Thoracic aorta (tissue), 2 donors: ENCODE measurements around the gene UGT1A7. TPM values are rescaled to one million over a fixed set of nuclear protein-coding genes. Genes with fewer than 3 reads are reported as not detected.

Experiments used
- ATAC-seq: fragments of 150-250 bp; one replicate; pipeline ENCODE4 v1.8.0; 2017; ENCODE audit warnings: low read depth; ENCODE audit not compliant: insufficient number of reproducible peaks, low FRiP score
- DNase-seq: peaks from one replicate; pipeline ENCODE4 v3.0.0-alpha.2; 2020; ENCODE audit warnings: low spot score
- H3K27ac ChIP-seq, 2 donors: fragments of 200-600 bp; sonication (generic); 1 replicate in 1 of 2; 2 replicates in 1 of 2; pipeline ENCODE4 v1.5.1; 2016; ENCODE audit warnings: mild to moderate bottlenecking in 2 of 2, moderate library complexity in 2 of 2
- H3K27me3 ChIP-seq: fragments of 200-600 bp; sonication (generic); replicated peaks from 2 replicates; pipeline ENCODE4 v1.6.0; 2016; ENCODE audit warnings: mild to moderate bottlenecking; ENCODE audit not compliant: insufficient read depth
- H3K36me3 ChIP-seq: fragments of 200-600 bp; sonication (generic); one replicate; pipeline ENCODE4 v1.5.1; 2016
- H3K4me1 ChIP-seq, 2 donors: fragments of 200-600 bp; sonication (generic); 1 replicate in 1 of 2; 2 replicates in 1 of 2; pipeline versions ENCODE4 v1.5.1 to v1.6.0; 2016; ENCODE audit warnings: low read depth in 2 of 2, mild to moderate bottlenecking in 1 of 2; ENCODE audit not compliant: control insufficient read depth in 1 of 2
- H3K4me3 ChIP-seq: fragments of 200-600 bp; sonication (generic); 2 replicates; pipeline ENCODE4 v1.5.1; 2016; ENCODE audit warnings: mild to moderate bottlenecking
- H3K9me3 ChIP-seq: fragments of 200-600 bp; sonication (generic); 2 replicates; pipeline ENCODE4 v1.5.1; 2016
- CTCF ChIP-seq: fragments of 200-600 bp; sonication (generic); IDR thresholded peaks from one replicate; pipeline ENCODE4 v1.5.1; 2019; ENCODE audit warnings: antibody characterized with exemption
- total RNA-seq, 2 donors: library from RNA; depleted of rRNA; stranded (reverse); fragments of >200 nt; gene quantifications; one replicate each; pipeline versions ENCODE4 v1.1.0 to v1.2.3, GENCODE V29; 2016

Gene UGT1A7
- total RNA-seq, 2 donors from 2014 or later: 0.35 TPM; not detected in 1

GRCh38 chr2:233689501-233689900, 7.8 kb downstream of the UGT1A7 start:
- Histone ChIP-seq H3K27ac (no peak overlapping the region), H3K36me3 (no peaks in the 10 kb centered on the region), H3K9me3 (no peaks in the 10 kb centered on the region), H3K27me3 (no peaks in the 10 kb centered on the region), H3K4me1 (no peaks in the 10 kb centered on the region), H3K4me3 (no peak overlapping the region)
- no peak for ATAC-seq
- TF ChIP-seq CTCF: no peak
- DNase-seq: no peak

GRCh38 chr2:233690444-233690843, 8.7 kb downstream of the UGT1A7 start:
- no peaks in the 10 kb centered on the region for H3K36me3 ChIP-seq
- DNase-seq (no peak), ATAC-seq (no peak)
- no peak overlapping the region for H3K27ac ChIP-seq
- no peaks in the 10 kb centered on the region for H3K9me3 ChIP-seq
- no peak overlapping the region for H3K4me3 ChIP-seq
- TF ChIP-seq CTCF: no peak
- H3K4me1 ChIP-seq: no peaks in the 10 kb centered on the region
- no peaks in the 10 kb centered on the region for H3K27me3 ChIP-seq

- ATAC-seq (no peak), DNase-seq (no peak)
- Histone ChIP-seq H3K4me3 (no peak overlapping the region), H3K36me3 (no peaks in the 10 kb centered on the region), H3K27ac (no peak overlapping the region), H3K4me1 (no peaks in the 10 kb centered on the region), H3K9me3 (no peaks in the 10 kb centered on the region), H3K27me3 (no peaks in the 10 kb centered on the region)
- TF ChIP-seq CTCF: no peak
These were observed 10.0 kb downstream of the UGT1A7 start for GRCh38 chr2:233691443-233692433.

- Histone ChIP-seq H3K9me3 (no peaks in the 10 kb centered on the region), H3K36me3 (no peaks in the 10 kb centered on the region), H3K27ac (no peak within 1 kb of the TSS), H3K4me1 (no peaks in the 10 kb centered on the region), H3K27me3 (no peaks in the 10 kb centered on the region), H3K4me3 (no peak within 1 kb of the TSS)
- no peak for TF ChIP-seq CTCF
- no peak for ATAC-seq
- no peak for DNase-seq
These were observed 10.9 kb downstream of the UGT1A7 start, which contains the start of gene UGT1A6 for GRCh38 chr2:233692648-233693047. TSS of gene UGT1A6 (plus strand) at chr2:233692890. CDS start at chr2:233693005, 115 bp downstream.

- H3K27me3 ChIP-seq: no peaks in the 10 kb centered on the region
- no peak overlapping the region for H3K27ac ChIP-seq
- DNase-seq (no peak), ATAC-seq (no peak)
- no peaks in the 10 kb centered on the region for H3K36me3 ChIP-seq
- no peaks in the 10 kb centered on the region for H3K9me3 ChIP-seq
- no peak overlapping the region for H3K4me3 ChIP-seq
- no peaks in the 10 kb centered on the region for H3K4me1 ChIP-seq
- TF ChIP-seq CTCF: no peak
These were observed 12.3 kb downstream of the UGT1A7 start for GRCh38 chr2:233693963-233694362.
